Progenitor cell of endocrine pancreas (in vitro differentiated cells): ENCODE measurements around the gene FAH. TPM values are rescaled to one million over a fixed set of nuclear protein-coding genes. Genes with fewer than 3 reads are reported as not detected.

Experiments used
- DNase-seq: peaks from one replicate; pipeline ENCODE4 v3.0.0; 2021; ENCODE audit warnings: low spot score; ENCODE audit not compliant: unreplicated experiment
- H3K27ac Mint-ChIP-seq: 2 replicates; pipeline ENCODE4 v1.8.0; 2021; ENCODE audit warnings: mild to moderate bottlenecking, moderate library complexity, mixed read lengths
- H3K27me3 Mint-ChIP-seq: 2 replicates; pipeline ENCODE4 v1.8.0; 2021; ENCODE audit warnings: mixed read lengths
- H3K36me3 Mint-ChIP-seq: 2 replicates; pipeline ENCODE4 v1.8.0; 2022; ENCODE audit warnings: mixed read lengths; ENCODE audit not compliant: insufficient read depth
- H3K4me1 Mint-ChIP-seq: 2 replicates; pipeline ENCODE4 v1.8.0; 2021; ENCODE audit warnings: low read depth, mixed read lengths
- H3K4me3 Mint-ChIP-seq: 2 replicates; pipeline ENCODE4 v1.8.0; 2021; ENCODE audit warnings: low read depth, mild to moderate bottlenecking, moderate library complexity, mixed read lengths
- H3K9me3 Mint-ChIP-seq: 2 replicates; pipeline ENCODE4 v1.8.0; 2021; ENCODE audit warnings: low read depth, mixed read lengths
- CTCF ChIP-seq: fragments of 200-600 bp; sonication (generic); IDR thresholded peaks from one replicate; pipeline ENCODE4 v1.5.0; 2021; ENCODE audit warnings: antibody characterized with exemption, mild to moderate bottlenecking; ENCODE audit not compliant: unreplicated experiment
- long read RNA-seq: library from polyadenylated mRNA; unstranded; transcript quantifications from one replicate; pipeline ENCODE4 v2.0.0, GENCODE V29; 2020
- total RNA-seq: library from RNA; stranded (reverse); gene quantifications from 2 replicates; pipeline ENCODE4 v1.2.1, GENCODE V29; 2021

Gene FAH
- 18.2 and 18.4 TPM in 2 replicates for total RNA-seq
- long read RNA-seq, transcript FAH-201 (15 exons, 1,471 nt): minor isoform, 6 of 30 reads
- long read RNA-seq, transcript FAH-213 (14 exons, 1,549 nt): major isoform, 16 of 30 reads
- long read RNA-seq, partial matches to known transcripts: 1 of 30 reads
- long read RNA-seq, other reads (novel, unspliced or antisense): 4 of 30 reads

GRCh38 chr15:80152896-80153876 lies at the start of gene FAH:
Gene FAH, plus strand, starts transcription at chr15:80152999. Its CDS starts 56 bp downstream, at chr15:80153055.
- no peak for DNase-seq
- Mint-ChIP-seq H3K4me1 (peaks cover 6% of the 10 kb centered on the region), H3K27me3 (peaks cover 23% of the 10 kb centered on the region), H3K36me3 (no peaks in the 10 kb centered on the region), H3K27ac (peak within 1 kb of the TSS; percentile 73), H3K9me3 (no peaks in the 10 kb centered on the region), H3K4me3 (peak within 1 kb of the TSS; percentile 88)
- no peak for TF ChIP-seq CTCF

- H3K9me3 Mint-ChIP-seq: no peaks in the 10 kb centered on the region
- no peak overlapping the region for H3K27ac Mint-ChIP-seq
- DNase-seq: no peak
- H3K4me3 Mint-ChIP-seq: no peak overlapping the region
- H3K27me3 Mint-ChIP-seq: no peaks in the 10 kb centered on the region
- H3K36me3 Mint-ChIP-seq: peaks cover 2% of the 10 kb centered on the region
- H3K4me1 Mint-ChIP-seq: peaks cover 5% of the 10 kb centered on the region
- TF ChIP-seq CTCF: no peak
Observed at GRCh38 chr15:80105193-80105592, 47.6 kb upstream of the FAH start.

- H3K27ac Mint-ChIP-seq: no peak overlapping the region
- no peak for DNase-seq
- peaks cover 5% of the 10 kb centered on the region for H3K4me1 Mint-ChIP-seq
Observed at GRCh38 chr15:80105595-80105994, 47.2 kb upstream of the FAH start.

GRCh38 chr15:80106051-80106450 lies 46.7 kb upstream of the FAH start:
- Mint-ChIP-seq H3K4me1 (peaks cover 5% of the 10 kb centered on the region), H3K27me3 (no peaks in the 10 kb centered on the region), H3K27ac (no peak overlapping the region), H3K4me3 (no peak overlapping the region), H3K9me3 (no peaks in the 10 kb centered on the region), H3K36me3 (peaks cover 2% of the 10 kb centered on the region)
- DNase-seq: no peak
- no peak for TF ChIP-seq CTCF

More at GRCh38 chr15:80105595-80105994, 47.2 kb upstream of the FAH start:
- Mint-ChIP-seq H3K27me3 (no peaks in the 10 kb centered on the region), H3K9me3 (no peaks in the 10 kb centered on the region), H3K4me3 (no peak overlapping the region), H3K36me3 (peaks cover 2% of the 10 kb centered on the region)
- no peak for TF ChIP-seq CTCF

DNA sequence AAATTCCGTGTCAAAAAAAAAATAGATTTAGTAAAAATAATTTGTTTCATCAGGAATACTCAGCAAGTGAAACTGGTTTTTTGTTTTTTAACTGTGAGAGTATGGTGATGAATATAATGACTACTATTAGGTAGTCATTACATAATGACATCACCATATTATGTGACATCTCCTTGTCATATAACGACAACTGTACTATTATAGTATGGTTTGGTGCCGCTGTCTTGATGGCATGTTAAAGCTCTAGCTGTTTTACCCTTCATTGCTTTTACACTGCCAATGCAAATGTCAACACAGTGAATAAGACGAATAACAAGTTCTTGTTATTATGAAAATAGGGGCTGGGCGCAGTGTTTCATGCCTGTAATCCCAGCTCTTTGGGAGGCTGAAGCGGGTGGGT lies 45.6 kb upstream of the FAH start:
- H3K27ac Mint-ChIP-seq: no peak overlapping the region
- H3K27me3 Mint-ChIP-seq: no peaks in the 10 kb centered on the region
- H3K4me1 Mint-ChIP-seq: peaks cover 2% of the 10 kb centered on the region
- no peaks in the 10 kb centered on the region for H3K9me3 Mint-ChIP-seq
- peaks cover 2% of the 10 kb centered on the region for H3K36me3 Mint-ChIP-seq
- DNase-seq: no peak
- H3K4me3 Mint-ChIP-seq: no peak overlapping the region
- no peak for TF ChIP-seq CTCF
